ENCODE data around the gene RHBDL2. TPM values are rescaled to one million over a fixed set of nuclear protein-coding genes. Genes with fewer than 3 reads are reported as not detected.

The RHBDL2 gene
- total RNA-seq, 1 donor from 2014 or later = not detected

DNA sequence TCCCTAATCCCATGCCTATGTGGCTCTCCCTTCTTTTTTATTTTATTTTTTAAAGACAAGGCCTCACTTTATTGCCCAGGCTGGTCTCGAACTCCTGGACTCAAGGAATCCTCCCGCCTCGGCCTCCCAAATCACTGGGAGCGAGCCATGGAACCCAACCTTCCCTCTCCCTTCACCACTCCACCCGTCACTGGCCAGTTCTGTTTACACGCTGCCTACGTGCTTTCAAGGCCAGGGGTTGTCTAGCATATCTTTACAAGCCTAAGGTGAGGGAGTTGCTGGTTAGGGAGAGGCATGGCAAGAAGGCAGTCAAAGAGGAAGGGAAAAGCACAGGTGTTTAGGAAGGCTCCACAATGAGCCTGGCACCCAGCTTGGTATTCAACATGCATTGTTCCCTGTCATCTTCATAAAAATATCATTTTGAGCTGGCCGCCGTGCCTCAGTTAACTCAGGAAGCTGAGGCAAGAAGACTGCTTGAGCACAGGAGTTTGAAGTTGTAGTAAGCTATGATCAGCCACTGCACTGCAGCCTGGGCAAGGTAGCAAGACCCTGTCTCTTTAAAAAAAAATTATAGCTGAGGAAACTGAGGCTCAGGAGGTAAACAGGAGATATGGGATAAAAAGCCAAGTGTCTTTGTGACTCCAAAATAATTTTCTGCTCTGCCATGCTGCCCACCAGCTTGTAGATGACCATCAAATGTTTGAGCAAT, 1.1 kb downstream of the RHBDL2 start:
- H3K36me3 ChIP-seq = no peaks in the 10 kb centered on the region
- no peaks in the 10 kb centered on the region for H3K9me3 ChIP-seq
- no peak overlapping the region for H3K27ac ChIP-seq
- no peak overlapping the region for H3K4me3 ChIP-seq
- TF ChIP-seq, protein P1, sequence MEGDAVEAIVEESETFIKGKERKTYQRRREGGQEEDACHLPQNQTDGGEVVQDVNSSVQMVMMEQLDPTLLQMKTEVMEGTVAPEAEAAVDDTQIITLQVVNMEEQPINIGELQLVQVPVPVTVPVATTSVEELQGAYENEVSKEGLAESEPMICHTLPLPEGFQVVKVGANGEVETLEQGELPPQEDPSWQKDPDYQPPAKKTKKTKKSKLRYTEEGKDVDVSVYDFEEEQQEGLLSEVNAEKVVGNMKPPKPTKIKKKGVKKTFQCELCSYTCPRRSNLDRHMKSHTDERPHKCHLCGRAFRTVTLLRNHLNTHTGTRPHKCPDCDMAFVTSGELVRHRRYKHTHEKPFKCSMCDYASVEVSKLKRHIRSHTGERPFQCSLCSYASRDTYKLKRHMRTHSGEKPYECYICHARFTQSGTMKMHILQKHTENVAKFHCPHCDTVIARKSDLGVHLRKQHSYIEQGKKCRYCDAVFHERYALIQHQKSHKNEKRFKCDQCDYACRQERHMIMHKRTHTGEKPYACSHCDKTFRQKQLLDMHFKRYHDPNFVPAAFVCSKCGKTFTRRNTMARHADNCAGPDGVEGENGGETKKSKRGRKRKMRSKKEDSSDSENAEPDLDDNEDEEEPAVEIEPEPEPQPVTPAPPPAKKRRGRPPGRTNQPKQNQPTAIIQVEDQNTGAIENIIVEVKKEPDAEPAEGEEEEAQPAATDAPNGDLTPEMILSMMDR (IDR thresholded peaks at IDR 0.05) = no peak
- intact Hi-C loops (cut with DNase I) = no loop called here
- H3K4me1 ChIP-seq = peaks cover 0 to 6% of the 10 kb centered on the region in 2 donors
- no peak for DNase-seq (ENCODE audit: low spot score in 2 of 2)
- H3K27me3 ChIP-seq = no peaks in the 10 kb centered on the region

DNA sequence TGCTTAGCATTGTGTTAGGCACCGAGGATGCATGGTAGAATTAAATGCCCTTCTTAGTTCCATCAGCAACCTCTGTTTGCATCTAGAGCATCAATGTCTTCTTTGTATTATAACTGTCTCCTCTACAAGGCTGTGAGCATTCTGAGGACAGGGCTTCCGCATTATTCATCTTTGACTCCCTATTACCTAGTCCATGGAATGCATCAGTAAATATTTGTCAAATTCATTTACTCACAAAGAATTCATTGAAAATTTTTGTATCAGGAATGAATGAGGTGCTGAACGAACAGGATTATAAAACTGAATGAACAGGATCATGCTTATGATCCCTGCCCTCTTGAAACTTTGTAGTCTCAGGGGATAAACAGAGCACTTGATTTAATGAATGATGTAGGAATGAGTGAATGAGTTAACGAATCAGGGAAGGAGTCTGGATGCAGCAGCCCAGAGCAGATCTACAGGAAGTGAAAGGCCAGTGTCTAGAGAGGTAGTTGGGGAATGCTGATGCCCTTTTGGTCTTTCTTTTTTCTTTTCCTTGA, 2.8 kb downstream of the RHBDL2 start:
- DNase-seq (ENCODE audit: low spot score in 2 of 2) = no peak
- Histone ChIP-seq H3K36me3 (no peaks in the 10 kb centered on the region), H3K9me3 (no peaks in the 10 kb centered on the region), H3K27me3 (no peaks in the 10 kb centered on the region), H3K27ac (no peak overlapping the region), H3K4me3 (no peak overlapping the region), H3K4me1 (peaks cover 0 to 6% of the 10 kb centered on the region in 2 donors)
- intact Hi-C loops (cut with DNase I) = no loop called here
- TF ChIP-seq, protein P1 (IDR thresholded peaks at IDR 0.05) = no peak

DNA sequence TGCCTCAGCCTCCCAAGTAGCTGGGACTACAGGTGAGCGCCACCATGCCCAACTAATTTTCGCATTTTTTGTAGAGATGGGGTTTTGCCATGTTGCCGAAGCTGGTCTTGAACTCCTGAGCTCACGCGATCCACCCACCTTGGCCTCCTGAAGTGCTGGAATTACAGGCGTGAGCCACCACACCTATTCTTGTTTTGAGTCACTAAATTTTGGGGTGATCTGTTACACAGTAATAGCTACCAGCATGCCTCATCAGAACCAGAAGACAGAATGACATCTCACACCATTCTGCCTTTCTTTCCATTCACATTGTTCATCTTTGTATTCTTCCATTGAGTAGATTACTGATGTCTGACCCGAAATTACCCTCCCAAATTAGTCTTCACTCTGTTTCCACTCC, 9.1 kb downstream of the RHBDL2 start:
- TF ChIP-seq, protein P1 (IDR thresholded peaks at IDR 0.05) = no peak

DNA sequence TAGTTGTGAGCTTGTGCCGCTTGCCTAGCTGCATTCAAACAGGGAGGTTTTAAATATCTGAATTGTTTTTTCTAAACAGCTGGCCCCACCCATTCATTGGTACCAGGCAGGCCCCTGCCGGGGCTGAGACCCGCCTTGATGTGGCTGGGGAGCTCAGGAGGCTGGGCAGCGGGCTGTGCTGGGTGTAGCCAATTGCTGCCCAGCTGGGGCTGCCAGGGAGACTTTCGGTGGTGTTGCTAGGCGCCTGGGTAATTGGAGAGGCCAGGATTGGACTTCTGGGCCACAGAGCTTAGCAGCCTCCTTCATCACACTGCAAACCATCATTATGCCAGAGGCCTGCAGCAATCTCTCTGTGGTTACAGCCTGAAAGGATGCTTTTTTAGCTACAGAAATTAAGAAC, 12.2 kb downstream of the RHBDL2 start:
- no peaks in the 10 kb centered on the region for H3K4me1 ChIP-seq
- no peaks in the 10 kb centered on the region for H3K27me3 ChIP-seq
- no peaks in the 10 kb centered on the region for H3K36me3 ChIP-seq
- H3K9me3 ChIP-seq = no peaks in the 10 kb centered on the region
- TF ChIP-seq, protein P1 (IDR thresholded peaks at IDR 0.05) = no peak
- DNase-seq (ENCODE audit: low spot score in 2 of 2) = no peak
- no peak overlapping the region for H3K27ac ChIP-seq
- intact Hi-C loops (cut with DNase I) = no loop called here
- H3K4me3 ChIP-seq = no peak overlapping the region

More for the DNA sequence above, 9.1 kb downstream of the RHBDL2 start:
- Histone ChIP-seq H3K36me3 (no peaks in the 10 kb centered on the region), H3K27ac (no peak overlapping the region), H3K4me1 (no peaks in the 10 kb centered on the region), H3K27me3 (no peaks in the 10 kb centered on the region), H3K4me3 (no peak overlapping the region), H3K9me3 (no peaks in the 10 kb centered on the region)
- intact Hi-C loops (cut with DNase I) = no loop called here
- no peak for DNase-seq (ENCODE audit: low spot score in 2 of 2)

DNA sequence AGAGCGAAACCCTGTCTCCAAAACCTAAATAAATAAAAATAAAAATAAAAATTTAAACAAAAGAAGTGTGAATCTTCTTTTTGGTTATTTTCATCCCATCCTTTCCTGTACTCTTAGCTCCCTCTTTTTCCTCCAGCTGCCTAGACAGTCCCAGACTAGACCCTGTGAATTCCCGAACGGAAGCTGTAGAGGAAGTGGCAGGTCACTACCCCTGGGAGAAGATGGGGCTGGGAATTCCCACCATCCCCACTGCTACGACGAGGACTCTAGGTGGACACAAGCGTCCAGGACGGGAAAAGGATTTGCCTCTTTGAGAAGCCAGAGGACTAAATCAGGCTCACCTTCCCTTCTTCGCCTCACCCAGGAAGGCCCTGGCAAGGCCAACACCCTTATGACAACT, 12.6 kb downstream of the RHBDL2 start:
- Histone ChIP-seq H3K27me3 (no peaks in the 10 kb centered on the region), H3K4me3 (no peak overlapping the region), H3K9me3 (no peaks in the 10 kb centered on the region), H3K27ac (no peak overlapping the region), H3K36me3 (no peaks in the 10 kb centered on the region), H3K4me1 (no peaks in the 10 kb centered on the region)
- DNase-seq (ENCODE audit: low spot score in 2 of 2) = no peak
- intact Hi-C loops (cut with DNase I) = no loop called here
- TF ChIP-seq, protein P1 (IDR thresholded peaks at IDR 0.05) = no peak
